GM12801 (cell line): ENCODE results near the gene HIRA.

Experiments used
- CTCF ChIP-seq: IDR thresholded peaks from one replicate; pipeline ENCODE4 v1.5.1; 2011; ENCODE audit warnings: control low read depth; ENCODE audit not compliant: insufficient read length; ENCODE audit errors: extremely low read depth

The HIRA gene

DNA sequence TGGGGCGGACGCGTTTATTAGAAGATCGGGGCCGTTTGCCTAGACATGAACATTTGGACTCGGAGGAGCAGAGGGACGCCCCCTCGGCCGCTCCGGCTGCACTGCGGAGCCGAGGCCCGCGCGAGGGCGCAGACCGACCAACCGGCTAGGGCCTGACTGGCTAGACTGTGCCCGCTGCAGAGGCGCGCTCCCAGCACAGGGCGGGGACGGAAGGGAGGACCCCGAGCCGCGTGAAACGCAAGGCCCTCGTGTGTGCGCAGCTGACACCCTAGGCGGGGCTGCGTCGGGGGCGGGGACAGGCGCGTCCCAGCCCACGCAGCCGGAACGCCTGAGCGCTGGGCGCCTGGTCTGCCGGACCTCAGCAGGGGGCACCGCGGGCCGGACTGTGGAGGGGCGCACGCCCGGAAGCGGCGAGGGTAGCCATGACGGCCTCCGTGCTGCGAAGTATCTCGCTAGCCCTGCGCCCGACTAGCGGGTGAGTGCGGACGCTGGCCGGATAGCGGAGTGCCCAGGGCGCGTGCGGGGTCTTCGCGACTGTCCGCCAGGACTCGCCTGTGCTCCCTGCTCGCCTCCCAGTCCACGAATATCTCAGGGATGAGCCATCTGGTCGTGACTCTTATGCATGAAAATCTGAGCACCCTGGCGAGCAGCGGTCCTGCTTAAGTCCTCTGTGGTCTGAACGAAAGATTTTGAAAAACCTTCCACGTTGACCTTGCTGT, 759 bp upstream of the HIRA start, which contains the start of gene MRPL40:
Gene MRPL40, plus strand, starts transcription at position 413 of the 719 bp plus-strand sequence. Its CDS starts 10 bp downstream, at position 423.
- no peak for TF ChIP-seq CTCF

DNA sequence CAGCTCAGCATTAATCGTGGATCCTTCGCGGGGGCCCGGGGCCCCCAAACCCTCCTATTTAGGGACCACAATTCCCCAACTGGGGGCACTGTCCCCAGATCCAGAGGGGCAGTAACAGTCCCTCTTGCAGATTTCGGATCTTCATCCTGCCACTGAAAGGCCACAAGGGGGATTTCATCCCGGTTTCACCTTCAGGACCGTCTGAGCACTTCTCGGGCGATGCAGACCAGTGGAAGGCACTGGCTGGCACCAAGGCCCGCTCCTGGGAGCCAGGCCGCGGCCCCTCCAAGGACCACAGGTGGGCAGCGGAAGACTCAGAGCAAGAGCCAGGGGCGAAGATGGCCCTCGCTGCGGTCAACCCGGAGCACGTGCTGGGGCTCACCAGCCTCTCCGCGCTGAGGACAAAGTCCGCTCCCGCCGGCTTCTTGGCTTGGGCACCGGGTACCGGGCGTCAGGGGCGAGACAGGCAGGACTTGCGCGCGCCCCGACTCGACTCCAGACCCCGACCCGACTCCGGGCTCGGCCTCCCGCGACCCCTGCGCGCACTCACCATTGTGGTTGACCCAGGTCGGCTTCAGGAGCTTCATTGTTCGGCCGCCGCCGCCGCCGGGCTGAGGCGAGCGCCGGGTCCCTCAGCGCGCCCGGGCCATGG, 517 bp downstream of the HIRA start:
- no peak for TF ChIP-seq CTCF

- TF ChIP-seq CTCF = no peak
Measured at GRCh38 chr22:19429950-19430889, 1.3 kb downstream of the HIRA start.

GRCh38 chr22:19424186-19424500, 7.4 kb downstream of the HIRA start:
- TF ChIP-seq CTCF = no peak

DNA sequence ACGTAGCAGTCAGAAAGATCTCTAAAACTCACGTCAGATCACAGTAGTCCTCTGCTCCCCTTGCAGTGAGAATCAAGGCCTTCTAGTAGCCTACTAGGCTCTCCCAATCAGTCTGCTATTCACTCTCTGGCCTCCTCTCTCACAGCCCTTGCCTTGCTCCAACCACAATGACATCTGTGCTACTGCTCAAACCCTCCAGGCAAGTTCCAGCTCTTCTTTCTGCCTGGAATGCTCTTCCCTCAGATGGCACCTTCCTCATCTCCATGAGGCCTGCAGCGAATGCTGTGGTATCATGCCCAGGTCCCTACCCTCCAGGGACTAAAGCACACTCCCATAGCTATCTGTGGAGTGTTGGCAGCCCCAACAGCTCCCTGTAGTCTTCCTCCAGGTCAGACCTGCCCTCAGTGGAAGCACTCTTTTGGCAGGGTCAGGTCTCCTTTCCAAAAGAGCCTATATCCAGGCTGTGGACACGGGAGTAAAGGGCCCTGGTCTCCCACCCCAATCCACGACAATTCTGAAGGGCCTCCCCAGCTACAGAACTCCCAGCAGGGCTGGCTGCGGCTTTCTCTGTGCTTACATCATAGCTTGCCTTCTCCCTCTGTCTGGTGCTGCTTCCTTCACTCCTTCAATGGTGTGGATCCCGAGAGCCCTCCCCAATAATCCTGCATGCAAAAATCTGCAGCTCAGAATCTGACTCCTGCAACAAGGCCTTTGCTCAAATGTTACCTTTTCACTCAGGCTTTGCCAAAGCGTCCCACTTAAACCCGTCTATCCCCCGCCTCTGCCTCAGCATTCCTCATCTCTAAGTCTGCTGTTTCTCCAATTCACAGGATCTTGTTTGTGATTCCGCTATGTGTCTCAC, 8.9 kb downstream of the HIRA start:
- TF ChIP-seq CTCF = no peak

- TF ChIP-seq CTCF = no peak
Measured at GRCh38 chr22:19420321-19420720, 11.2 kb downstream of the HIRA start.
